Liver (tissue), 3 donors: ENCODE results near the gene TPK1.

ENCODE experiments used
- CTCF ChIP-seq: fragments of 150-350 bp; IDR thresholded peaks from 2 replicates; pipeline ENCODE4 v1.5.1; 2017; ENCODE audit warnings: improper control_type of control experiment, low read depth, low read length; ENCODE audit not compliant: missing input control
- GABPA ChIP-seq, 2 donors: IDR thresholded peaks in 1 of 2; conservative IDR thresholded peaks in 1 of 2; 2 replicates each; pipeline ENCODE4 v1.6.1; 2016; ENCODE audit warnings: antibody characterized with exemption in 2 of 2, mild to moderate bottlenecking in 1 of 2, moderate library complexity in 1 of 2
- HNF4A ChIP-seq, 2 donors: conservative IDR thresholded peaks; 2 replicates each; pipeline ENCODE4 v1.6.1; 2016; ENCODE audit warnings: antibody characterized with exemption in 2 of 2, mild to moderate bottlenecking in 2 of 2
- RAD21 ChIP-seq, 2 donors: IDR thresholded peaks; 2 replicates each; pipeline ENCODE4 v1.6.1; 2016; ENCODE audit warnings: antibody characterized with exemption in 2 of 2, mild to moderate bottlenecking in 2 of 2
- REST ChIP-seq: IDR thresholded peaks from 2 replicates; pipeline ENCODE4 v1.6.1; 2016; ENCODE audit warnings: antibody characterized with exemption, mild to moderate bottlenecking
- SP1 ChIP-seq: IDR thresholded peaks from 2 replicates; pipeline ENCODE4 v1.6.1; 2018; ENCODE audit warnings: antibody characterized with exemption, mild to moderate bottlenecking
- TAF1 ChIP-seq: conservative IDR thresholded peaks from 2 replicates; pipeline ENCODE4 v1.6.1; 2016; ENCODE audit warnings: antibody characterized with exemption, mild to moderate bottlenecking
- donor health status: healthy.
- donor health status: healthy.

- TF ChIP-seq CTCF (no peak), SP1 (no peak), TAF1 (no peak), HNF4A (conservative IDR thresholded peaks at IDR 0.05) (no peak), GABPA (IDR thresholded peaks at IDR 0.05 in 1 of 2, conservative IDR thresholded peaks at IDR 0.05 in 1 of 2) (no peak), REST (no peak), RAD21 (IDR thresholded peaks at IDR 0.05) (no peak)
Measured at GRCh38 chr7:144786079-144786478, 49.8 kb downstream of the TPK1 start.
